HG03135 (cell line): ENCODE results near the gene SLC5A11.

Experiments
- ATAC-seq: cut with Tn5 transposase; IDR thresholded peaks from one replicate; pipeline ENCODE4 v1.9.1; 2021; ENCODE audit warnings: mild to moderate bottlenecking, moderate library complexity; ENCODE audit not compliant: unreplicated experiment

The SLC5A11 gene

GRCh38 chr16:24957887-24958286 lies 112.1 kb downstream of the SLC5A11 start:
- no peak for ATAC-seq
